ENCODE data around the gene ANKS1B. TPM values are rescaled to one million over a fixed set of nuclear protein-coding genes. Genes with fewer than 3 reads are reported as not detected.
A peak's percentile ranks its signal among the peaks of the same experiment; 100 is the strongest.

Gene ANKS1B
- total RNA-seq, 4 donors from 2014 or later, result 14.0 to 38.4 (median 28.6) TPM

GRCh38 chr12:98998697-98999299 is 985.9 kb downstream of the ANKS1B start:
- 13 to 16% methylated on average over 6 of the region's 6 CpGs for WGBS, 2 donors
- H3K4me3 ChIP-seq, result no peak overlapping the region
- no peak for DNase-seq (ENCODE audit: low spot score in 2 of 2)
- H3K36me3 ChIP-seq, result no peaks in the 10 kb centered on the region
- H3K4me1 ChIP-seq, result no peaks in the 10 kb centered on the region
- TF ChIP-seq CTCF (IDR thresholded peaks at IDR 0.05), result peak; percentile 50 to 68 (median 58)
- no peak for TF ChIP-seq EP300 (IDR thresholded peaks at IDR 0.05)
- H3K9me3 ChIP-seq, result no peaks in the 10 kb centered on the region
- no peaks in the 10 kb centered on the region for H3K27me3 ChIP-seq
- no peak overlapping the region for H3K27ac ChIP-seq

GRCh38 chr12:98997899-98998298 is 986.8 kb downstream of the ANKS1B start:
- H3K36me3 ChIP-seq, result no peaks in the 10 kb centered on the region
- no peak overlapping the region for H3K4me3 ChIP-seq
- no peak for TF ChIP-seq EP300 (IDR thresholded peaks at IDR 0.05)
- TF ChIP-seq POLR2A (IDR thresholded peaks at IDR 0.05), result no peak
- TF ChIP-seq CTCF (IDR thresholded peaks at IDR 0.05), result no peak
- H3K9me3 ChIP-seq, result no peaks in the 10 kb centered on the region
- H3K27me3 ChIP-seq, result no peaks in the 10 kb centered on the region
- H3K27ac ChIP-seq, result no peak overlapping the region
- H3K4me1 ChIP-seq, result no peaks in the 10 kb centered on the region
- WGBS, 2 donors, result 86 to 87% methylated on average over 1 of the region's 1 CpG
- DNase-seq (ENCODE audit: low spot score in 2 of 2), result no peak

GRCh38 chr12:98990648-98991047 is 994.1 kb downstream of the ANKS1B start:
- H3K36me3 ChIP-seq, result no peaks in the 10 kb centered on the region
- 89 to 96% methylated on average over 3 of the region's 3 CpGs for WGBS, 2 donors
- H3K27me3 ChIP-seq, result no peaks in the 10 kb centered on the region
- no peak for DNase-seq (ENCODE audit: low spot score in 2 of 2)
- H3K4me1 ChIP-seq, result no peaks in the 10 kb centered on the region
- H3K9me3 ChIP-seq, result peaks cover 0 to 5% (median 0%) of the 10 kb centered on the region in 4 donors
- H3K27ac ChIP-seq, result no peak overlapping the region
- TF ChIP-seq CTCF (IDR thresholded peaks at IDR 0.05), result no peak
- no peak for TF ChIP-seq EP300 (IDR thresholded peaks at IDR 0.05)
- no peak for TF ChIP-seq POLR2A (IDR thresholded peaks at IDR 0.05)
- no peak overlapping the region for H3K4me3 ChIP-seq

- H3K9me3 ChIP-seq, result peaks cover 0 to 19% (median 2%) of the 10 kb centered on the region in 4 donors
- H3K27ac ChIP-seq, result no peak overlapping the region
- TF ChIP-seq CTCF (IDR thresholded peaks at IDR 0.05) (no peak), POLR2A (IDR thresholded peaks at IDR 0.05) (no peak), EP300 (IDR thresholded peaks at IDR 0.05) (no peak)
- DNase-seq (ENCODE audit: low spot score in 2 of 2), result no peak
- H3K36me3 ChIP-seq, result no peaks in the 10 kb centered on the region
- H3K4me1 ChIP-seq, result no peaks in the 10 kb centered on the region
- H3K4me3 ChIP-seq, result no peak overlapping the region
- WGBS, 2 donors, result 80 to 81% methylated on average over 2 of the region's 2 CpGs
- no peaks in the 10 kb centered on the region for H3K27me3 ChIP-seq
Measured at GRCh38 chr12:98985156-98985555, 999.6 kb downstream of the ANKS1B start.

- H3K9me3 ChIP-seq, result peaks cover 0 to 19% (median 2%) of the 10 kb centered on the region in 4 donors
- TF ChIP-seq EP300 (IDR thresholded peaks at IDR 0.05) (no peak), CTCF (IDR thresholded peaks at IDR 0.05) (no peak), POLR2A (IDR thresholded peaks at IDR 0.05) (no peak)
- no peaks in the 10 kb centered on the region for H3K4me1 ChIP-seq
- no peak for DNase-seq (ENCODE audit: low spot score in 2 of 2)
- H3K27ac ChIP-seq, result no peak overlapping the region
- H3K4me3 ChIP-seq, result no peak overlapping the region
- H3K36me3 ChIP-seq, result no peaks in the 10 kb centered on the region
- H3K27me3 ChIP-seq, result no peaks in the 10 kb centered on the region
- 77 to 85% methylated on average over 1 of the region's 1 CpG for WGBS, 2 donors
Measured at GRCh38 chr12:98983647-98984046, 1001.1 kb downstream of the ANKS1B start.
